Ascending aorta (tissue), 2 donors: ENCODE measurements around the gene PTPRN2. TPM values are rescaled to one million over a fixed set of nuclear protein-coding genes. Genes with fewer than 3 reads are reported as not detected.

Source experiments
- DNase-seq, 2 donors: peaks; one replicate each; pipeline ENCODE4 v3.0.0-alpha.2; 2019; ENCODE audit warnings: low spot score in 2 of 2
- H3K27ac ChIP-seq, 2 donors: fragments of 200-600 bp; sonication (generic); one replicate each; pipeline ENCODE4 v1.5.1; 2016 to 2017; ENCODE audit warnings: mild to moderate bottlenecking in 1 of 2
- H3K27me3 ChIP-seq: fragments of 200-600 bp; sonication (generic); one replicate; pipeline ENCODE4 v1.5.1; 2017
- H3K36me3 ChIP-seq, 2 donors: fragments of 200-600 bp; sonication (generic); one replicate each; pipeline ENCODE4 v1.5.1; 2016
- H3K4me1 ChIP-seq, 2 donors: fragments of 200-600 bp; sonication (generic); one replicate each; pipeline ENCODE4 v1.5.1; 2016 to 2017; ENCODE audit warnings: mild to moderate bottlenecking in 1 of 2
- H3K4me3 ChIP-seq, 2 donors: fragments of 200-600 bp; sonication (generic); one replicate each; pipeline ENCODE4 v1.5.1; 2016 to 2017; ENCODE audit warnings: mild to moderate bottlenecking in 1 of 2
- H3K9me3 ChIP-seq, 2 donors: fragments of 200-600 bp; sonication (generic); one replicate each; pipeline ENCODE4 v1.5.1; 2016
- intact Hi-C: fragments of 100-400 bp; cut with DNase I; formaldehyde crosslinking; loops from one replicate; pipeline ENCODE4 v1.15.1; 2023
- total RNA-seq: library from RNA; depleted of rRNA; stranded (reverse); fragments of >200 nt; gene quantifications from one replicate; pipeline ENCODE4 v1.1.0, GENCODE V29; 2016
- TF ChIP-seq, protein P1 (sequence below), 3 experiments: fragments of 200-600 bp in 2 of 3; fragments of 450-650 bp in 1 of 3; sonication (generic) in 2 of 3; IDR thresholded peaks; one replicate each; pipeline ENCODE4 v1.5.1; 2016 to 2019; ENCODE audit warnings: antibody characterized with exemption in 3 of 3, mild to moderate bottlenecking in 1 of 3, moderate library complexity in 1 of 3

Gene PTPRN2
- total RNA-seq, 1 donor from 2014 or later = 7.3 TPM

DNA sequence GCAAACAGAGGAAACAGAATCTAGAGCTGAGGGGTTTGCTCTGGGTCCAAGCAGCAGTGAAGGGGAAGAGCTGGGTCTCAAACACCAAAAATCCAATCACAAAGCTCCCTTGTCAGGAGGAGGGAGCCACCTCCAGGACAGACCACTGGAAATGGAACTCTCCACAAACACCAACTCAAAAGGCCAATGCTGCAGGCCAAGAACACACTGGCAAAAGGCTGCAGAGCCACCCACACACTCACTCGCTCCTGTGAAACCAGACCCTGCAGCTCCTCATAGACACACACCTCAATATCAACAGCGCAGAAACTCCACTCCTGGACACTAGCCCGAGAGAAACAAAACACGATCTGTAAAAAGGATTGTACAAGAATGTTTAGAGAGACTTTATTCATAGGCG, 213.5 kb downstream of the PTPRN2 start:
- TF ChIP-seq, protein P1, sequence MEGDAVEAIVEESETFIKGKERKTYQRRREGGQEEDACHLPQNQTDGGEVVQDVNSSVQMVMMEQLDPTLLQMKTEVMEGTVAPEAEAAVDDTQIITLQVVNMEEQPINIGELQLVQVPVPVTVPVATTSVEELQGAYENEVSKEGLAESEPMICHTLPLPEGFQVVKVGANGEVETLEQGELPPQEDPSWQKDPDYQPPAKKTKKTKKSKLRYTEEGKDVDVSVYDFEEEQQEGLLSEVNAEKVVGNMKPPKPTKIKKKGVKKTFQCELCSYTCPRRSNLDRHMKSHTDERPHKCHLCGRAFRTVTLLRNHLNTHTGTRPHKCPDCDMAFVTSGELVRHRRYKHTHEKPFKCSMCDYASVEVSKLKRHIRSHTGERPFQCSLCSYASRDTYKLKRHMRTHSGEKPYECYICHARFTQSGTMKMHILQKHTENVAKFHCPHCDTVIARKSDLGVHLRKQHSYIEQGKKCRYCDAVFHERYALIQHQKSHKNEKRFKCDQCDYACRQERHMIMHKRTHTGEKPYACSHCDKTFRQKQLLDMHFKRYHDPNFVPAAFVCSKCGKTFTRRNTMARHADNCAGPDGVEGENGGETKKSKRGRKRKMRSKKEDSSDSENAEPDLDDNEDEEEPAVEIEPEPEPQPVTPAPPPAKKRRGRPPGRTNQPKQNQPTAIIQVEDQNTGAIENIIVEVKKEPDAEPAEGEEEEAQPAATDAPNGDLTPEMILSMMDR (IDR thresholded peaks at IDR 0.05) = no peak
- Histone ChIP-seq H3K4me3 (no peak overlapping the region), H3K27ac (no peak overlapping the region), H3K27me3 (no peaks in the 10 kb centered on the region), H3K9me3 (no peaks in the 10 kb centered on the region), H3K4me1 (no peaks in the 10 kb centered on the region), H3K36me3 (no peaks in the 10 kb centered on the region)
- no peak for DNase-seq
- intact Hi-C loops = no loop called here

- DNase-seq = no peak
- no peaks in the 10 kb centered on the region for H3K36me3 ChIP-seq
- intact Hi-C loops = no loop called here
These were observed 214.0 kb downstream of the PTPRN2 start for GRCh38 chr7:158373476-158374133.

GRCh38 chr7:158372400-158373342, 215.0 kb downstream of the PTPRN2 start:
- intact Hi-C loops = no loop called here
- H3K27me3 ChIP-seq = no peaks in the 10 kb centered on the region
- no peak for DNase-seq

More at GRCh38 chr7:158373476-158374133, 214.0 kb downstream of the PTPRN2 start:
- Histone ChIP-seq H3K27me3 (no peaks in the 10 kb centered on the region), H3K27ac (no peak overlapping the region), H3K4me3 (no peak overlapping the region), H3K4me1 (no peaks in the 10 kb centered on the region), H3K9me3 (no peaks in the 10 kb centered on the region)
- TF ChIP-seq, protein P1 (IDR thresholded peaks at IDR 0.05) = no peak

DNA sequence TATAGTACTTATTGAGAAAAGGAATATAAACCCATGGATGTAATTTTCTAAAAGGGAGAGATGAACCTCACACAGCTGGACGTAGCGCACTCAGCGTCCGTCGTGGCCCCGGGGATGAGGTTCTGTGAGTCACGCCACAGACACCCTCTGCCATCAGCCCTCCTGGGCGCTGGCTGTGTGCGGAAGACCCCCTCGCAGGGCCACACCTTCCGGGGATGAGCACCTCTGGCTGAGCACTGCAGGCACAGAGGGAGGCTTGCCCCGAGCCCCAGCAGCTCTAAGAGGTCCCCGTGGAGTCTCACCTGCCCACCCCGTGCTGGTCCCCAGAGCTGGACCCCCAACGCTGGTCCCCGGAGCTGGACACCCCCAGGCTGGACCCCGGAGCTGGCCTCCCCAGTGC, 215.8 kb downstream of the PTPRN2 start:
- no peaks in the 10 kb centered on the region for H3K9me3 ChIP-seq
- TF ChIP-seq, protein P1 (IDR thresholded peaks at IDR 0.05) = no peak
- H3K27me3 ChIP-seq = no peaks in the 10 kb centered on the region
- peak in 1 of 2 donors; percentile 31 for DNase-seq
- intact Hi-C loops = no loop called here
- H3K4me1 ChIP-seq = no peaks in the 10 kb centered on the region
- no peak overlapping the region for H3K27ac ChIP-seq
- no peaks in the 10 kb centered on the region for H3K36me3 ChIP-seq
- H3K4me3 ChIP-seq = no peak overlapping the region

More at GRCh38 chr7:158372400-158373342, 215.0 kb downstream of the PTPRN2 start:
- H3K4me1 ChIP-seq = no peaks in the 10 kb centered on the region
- H3K27ac ChIP-seq = no peak overlapping the region
- no peak overlapping the region for H3K4me3 ChIP-seq
- TF ChIP-seq, protein P1 (IDR thresholded peaks at IDR 0.05) = no peak
- H3K9me3 ChIP-seq = no peaks in the 10 kb centered on the region
- H3K36me3 ChIP-seq = no peaks in the 10 kb centered on the region

DNA sequence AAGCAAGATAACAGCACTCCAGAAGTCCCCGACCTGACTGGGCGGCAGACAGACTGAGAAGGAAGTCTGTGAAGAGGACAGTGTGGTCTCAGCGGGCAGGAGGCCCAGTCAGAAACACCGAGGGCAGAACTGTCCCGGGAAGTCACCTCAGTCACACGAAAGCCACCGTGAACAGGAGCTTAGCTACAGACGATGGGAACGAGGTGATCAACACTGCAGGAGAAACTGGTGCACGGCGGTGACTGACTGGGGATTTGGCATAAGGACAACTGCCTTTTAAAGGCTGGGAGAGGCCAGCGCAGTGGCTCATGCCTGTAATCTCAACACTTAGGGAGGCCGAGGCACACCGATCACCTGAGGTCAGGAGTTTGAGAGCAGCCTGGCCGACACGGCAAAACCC, 217.8 kb downstream of the PTPRN2 start:
- no peak overlapping the region for H3K4me3 ChIP-seq
- H3K27me3 ChIP-seq = no peaks in the 10 kb centered on the region
- H3K9me3 ChIP-seq = no peaks in the 10 kb centered on the region
- H3K4me1 ChIP-seq = no peaks in the 10 kb centered on the region
- TF ChIP-seq, protein P1 (IDR thresholded peaks at IDR 0.05) = no peak
- H3K36me3 ChIP-seq = no peaks in the 10 kb centered on the region
- peak in 1 of 2 donors; percentile 41 for DNase-seq
- H3K27ac ChIP-seq = no peak overlapping the region
- intact Hi-C loops = no loop called here
